ENCODE results near the gene IGF2BP3. TPM values are rescaled to one million over a fixed set of nuclear protein-coding genes. Genes with fewer than 3 reads are reported as not detected.

IGF2BP3 gene
- polyA plus RNA-seq, 4 donors, result 0.75 to 66.3 TPM; not detected in 2

- H3K4me1 ChIP-seq (ENCODE audit: control insufficient read depth in 3 of 3, insufficient read depth in 2 of 3, low read depth in 1 of 3, low read length in 2 of 3), result no peaks in the 10 kb centered on the region
- no peaks in the 10 kb centered on the region for H3K27me3 ChIP-seq (ENCODE audit: control insufficient read depth in 3 of 3, insufficient read depth in 3 of 3, low read length in 3 of 3)
- no peak overlapping the region for H3K4me3 ChIP-seq (ENCODE audit: low read depth in 1 of 3, low read length in 3 of 3)
- 92 to 98% (median 93%) methylated on average over 2 of the region's 2 CpGs for WGBS, 3 donors
- H3K27ac ChIP-seq (ENCODE audit: low read depth in 1 of 3, low read length in 2 of 3), result no peak overlapping the region
- no peaks in the 10 kb centered on the region for H3K36me3 ChIP-seq (ENCODE audit: control insufficient read depth in 3 of 3, insufficient read depth in 2 of 3, low read depth in 1 of 3, low read length in 3 of 3)
- DNase-seq, result no peak
- H3K9me3 ChIP-seq (ENCODE audit: control insufficient read depth in 2 of 2, insufficient read depth in 1 of 2, low read depth in 1 of 2, low read length in 1 of 2), result no peaks in the 10 kb centered on the region
- FAIRE-seq, result no peak
Observed at GRCh38 chr7:23284871-23285270, 185.4 kb downstream of the IGF2BP3 start.

DNA sequence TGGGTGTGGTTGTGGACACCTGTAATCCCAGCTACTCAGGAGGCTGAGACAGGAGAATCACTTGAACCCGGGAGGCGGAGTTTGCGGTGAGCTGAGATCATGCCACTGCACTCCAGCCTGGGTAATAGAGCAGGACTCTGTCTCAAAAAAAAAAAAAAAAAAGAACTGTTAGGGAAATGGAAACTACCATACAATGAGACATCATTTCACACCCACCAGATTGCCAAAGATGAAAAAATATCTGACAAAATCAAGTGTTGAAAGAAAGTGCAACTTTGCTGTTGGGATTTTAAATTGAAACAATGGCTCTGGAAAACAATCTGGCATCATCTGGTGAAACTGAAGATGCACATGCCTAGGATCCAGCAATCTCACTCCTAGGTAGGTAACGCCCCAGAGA, 187.2 kb downstream of the IGF2BP3 start:
- Histone ChIP-seq H3K36me3 (ENCODE audit: control insufficient read depth in 3 of 3, insufficient read depth in 2 of 3, low read depth in 1 of 3, low read length in 3 of 3) (no peaks in the 10 kb centered on the region), H3K4me1 (ENCODE audit: control insufficient read depth in 3 of 3, insufficient read depth in 2 of 3, low read depth in 1 of 3, low read length in 2 of 3) (no peaks in the 10 kb centered on the region), H3K9me3 (ENCODE audit: control insufficient read depth in 2 of 2, insufficient read depth in 1 of 2, low read depth in 1 of 2, low read length in 1 of 2) (no peaks in the 10 kb centered on the region), H3K4me3 (ENCODE audit: low read depth in 1 of 3, low read length in 3 of 3) (no peak overlapping the region), H3K27me3 (ENCODE audit: control insufficient read depth in 3 of 3, insufficient read depth in 3 of 3, low read length in 3 of 3) (no peaks in the 10 kb centered on the region), H3K27ac (ENCODE audit: low read depth in 1 of 3, low read length in 2 of 3) (no peak overlapping the region)
- 96 to 99% (median 97%) methylated on average over 4 of the region's 4 CpGs for WGBS, 3 donors
- DNase-seq, result no peak
- no peak for FAIRE-seq

GRCh38 chr7:23279819-23280525, 190.3 kb downstream of the IGF2BP3 start:
- Histone ChIP-seq H3K4me3 (ENCODE audit: low read depth in 1 of 3, low read length in 3 of 3) (no peak overlapping the region), H3K4me1 (ENCODE audit: control insufficient read depth in 3 of 3, insufficient read depth in 2 of 3, low read depth in 1 of 3, low read length in 2 of 3) (no peaks in the 10 kb centered on the region), H3K27ac (ENCODE audit: low read depth in 1 of 3, low read length in 2 of 3) (no peak overlapping the region), H3K36me3 (ENCODE audit: control insufficient read depth in 3 of 3, insufficient read depth in 2 of 3, low read depth in 1 of 3, low read length in 3 of 3) (no peaks in the 10 kb centered on the region), H3K27me3 (ENCODE audit: control insufficient read depth in 3 of 3, insufficient read depth in 3 of 3, low read length in 3 of 3) (no peaks in the 10 kb centered on the region), H3K9me3 (ENCODE audit: control insufficient read depth in 2 of 2, insufficient read depth in 1 of 2, low read depth in 1 of 2, low read length in 1 of 2) (no peaks in the 10 kb centered on the region)
- 82 to 90% (median 84%) methylated on average over 2 of the region's 2 CpGs for WGBS, 3 donors
- DNase-seq (no peak), FAIRE-seq (no peak)

DNA sequence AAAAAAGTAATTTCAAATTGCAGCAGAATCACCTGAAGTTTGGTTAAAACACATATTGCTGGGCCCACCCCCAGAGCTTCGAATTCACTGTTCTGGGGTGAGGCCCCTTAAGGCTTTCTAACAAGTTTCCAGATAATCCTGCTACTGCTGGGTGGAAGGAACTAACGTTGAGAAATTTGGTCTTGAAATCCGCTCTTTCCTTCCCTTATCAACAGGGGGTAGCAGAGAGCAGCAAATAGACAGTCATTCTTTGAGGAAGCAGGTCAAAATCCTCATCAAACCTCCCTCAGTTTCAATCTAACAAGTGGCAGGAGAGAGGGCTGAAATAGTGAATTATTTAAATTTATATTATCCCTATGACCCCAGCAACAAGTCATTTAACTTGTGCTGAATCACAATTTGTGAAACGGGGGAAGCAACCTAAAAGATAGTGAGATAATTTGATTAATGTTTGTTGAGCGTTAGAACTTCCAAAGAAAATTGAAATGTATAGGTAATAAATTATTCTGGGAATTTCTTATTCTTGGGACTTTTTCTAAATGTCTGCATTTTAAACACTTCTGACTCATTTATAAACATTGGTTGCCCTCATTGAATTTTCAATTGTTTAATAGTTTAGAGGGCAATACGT, 192.8 kb downstream of the IGF2BP3 start:
- peaks cover 0 to 3% (median 0%) of the 10 kb centered on the region in 3 donors for H3K4me1 ChIP-seq (ENCODE audit: control insufficient read depth in 3 of 3, insufficient read depth in 2 of 3, low read depth in 1 of 3, low read length in 2 of 3)
- H3K27ac ChIP-seq (ENCODE audit: low read depth in 1 of 3, low read length in 2 of 3), result no peak overlapping the region
- FAIRE-seq (no peak), DNase-seq (peak; percentile 76 to 77)
- no peaks in the 10 kb centered on the region for H3K36me3 ChIP-seq (ENCODE audit: control insufficient read depth in 3 of 3, insufficient read depth in 2 of 3, low read depth in 1 of 3, low read length in 3 of 3)
- no peaks in the 10 kb centered on the region for H3K9me3 ChIP-seq (ENCODE audit: control insufficient read depth in 2 of 2, insufficient read depth in 1 of 2, low read depth in 1 of 2, low read length in 1 of 2)
- no peaks in the 10 kb centered on the region for H3K27me3 ChIP-seq (ENCODE audit: control insufficient read depth in 3 of 3, insufficient read depth in 3 of 3, low read length in 3 of 3)
- H3K4me3 ChIP-seq (ENCODE audit: low read depth in 1 of 3, low read length in 3 of 3), result no peak overlapping the region
- 31 to 33% (median 33%) methylated on average over 6 of the region's 6 CpGs for WGBS, 3 donors

GRCh38 chr7:23276947-23277346, 193.3 kb downstream of the IGF2BP3 start:
- FAIRE-seq, result no peak
- peaks cover 0 to 3% (median 0%) of the 10 kb centered on the region in 3 donors for H3K4me1 ChIP-seq (ENCODE audit: control insufficient read depth in 3 of 3, insufficient read depth in 2 of 3, low read depth in 1 of 3, low read length in 2 of 3)

GRCh38 chr7:23276376-23276775, 193.9 kb downstream of the IGF2BP3 start:
- FAIRE-seq (no peak), DNase-seq (no peak)
- no peaks in the 10 kb centered on the region for H3K9me3 ChIP-seq (ENCODE audit: control insufficient read depth in 2 of 2, insufficient read depth in 1 of 2, low read depth in 1 of 2, low read length in 1 of 2)
- H3K4me3 ChIP-seq (ENCODE audit: low read depth in 1 of 3, low read length in 3 of 3), result no peak overlapping the region
- no peaks in the 10 kb centered on the region for H3K27me3 ChIP-seq (ENCODE audit: control insufficient read depth in 3 of 3, insufficient read depth in 3 of 3, low read length in 3 of 3)
- 67 to 74% (median 72%) methylated on average over 5 of the region's 5 CpGs for WGBS, 3 donors
- H3K4me1 ChIP-seq (ENCODE audit: control insufficient read depth in 3 of 3, insufficient read depth in 2 of 3, low read depth in 1 of 3, low read length in 2 of 3), result peaks cover 0 to 3% (median 0%) of the 10 kb centered on the region in 3 donors
- no peaks in the 10 kb centered on the region for H3K36me3 ChIP-seq (ENCODE audit: control insufficient read depth in 3 of 3, insufficient read depth in 2 of 3, low read depth in 1 of 3, low read length in 3 of 3)
- H3K27ac ChIP-seq (ENCODE audit: low read depth in 1 of 3, low read length in 2 of 3), result no peak overlapping the region

More at GRCh38 chr7:23276947-23277346, 193.3 kb downstream of the IGF2BP3 start:
- WGBS, 3 donors, result 78 to 85% (median 85%) methylated on average over 3 of the region's 3 CpGs
- DNase-seq, result no peak
- H3K9me3 ChIP-seq (ENCODE audit: control insufficient read depth in 2 of 2, insufficient read depth in 1 of 2, low read depth in 1 of 2, low read length in 1 of 2), result no peaks in the 10 kb centered on the region
- H3K27ac ChIP-seq (ENCODE audit: low read depth in 1 of 3, low read length in 2 of 3), result no peak overlapping the region
- no peaks in the 10 kb centered on the region for H3K36me3 ChIP-seq (ENCODE audit: control insufficient read depth in 3 of 3, insufficient read depth in 2 of 3, low read depth in 1 of 3, low read length in 3 of 3)
- H3K27me3 ChIP-seq (ENCODE audit: control insufficient read depth in 3 of 3, insufficient read depth in 3 of 3, low read length in 3 of 3), result no peaks in the 10 kb centered on the region
- H3K4me3 ChIP-seq (ENCODE audit: low read depth in 1 of 3, low read length in 3 of 3), result no peak overlapping the region

DNA sequence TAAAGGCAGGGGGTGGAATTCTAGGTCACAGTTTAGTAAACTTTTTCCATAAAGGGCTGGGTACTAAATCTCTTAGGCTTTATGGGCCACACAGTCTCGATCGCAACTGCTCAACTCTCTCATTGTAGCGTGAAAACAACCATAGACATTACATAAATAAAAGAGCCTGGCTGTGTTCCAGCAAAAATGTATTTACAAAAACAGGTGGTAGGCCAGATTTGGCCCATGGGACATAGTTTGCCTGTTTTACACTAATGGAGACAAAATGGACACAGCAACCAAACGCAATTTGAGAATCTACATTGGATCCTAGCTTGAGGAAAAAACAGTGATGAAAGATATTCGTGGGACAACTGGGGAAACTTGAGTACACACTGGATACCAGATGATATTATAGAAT, 194.4 kb downstream of the IGF2BP3 start:
- Histone ChIP-seq H3K4me3 (ENCODE audit: low read depth in 1 of 3, low read length in 3 of 3) (no peak overlapping the region), H3K9me3 (ENCODE audit: control insufficient read depth in 2 of 2, insufficient read depth in 1 of 2, low read depth in 1 of 2, low read length in 1 of 2) (no peaks in the 10 kb centered on the region), H3K27me3 (ENCODE audit: control insufficient read depth in 3 of 3, insufficient read depth in 3 of 3, low read length in 3 of 3) (no peaks in the 10 kb centered on the region), H3K36me3 (ENCODE audit: control insufficient read depth in 3 of 3, insufficient read depth in 2 of 3, low read depth in 1 of 3, low read length in 3 of 3) (no peaks in the 10 kb centered on the region), H3K4me1 (ENCODE audit: control insufficient read depth in 3 of 3, insufficient read depth in 2 of 3, low read depth in 1 of 3, low read length in 2 of 3) (peaks cover 0 to 3% (median 0%) of the 10 kb centered on the region in 3 donors), H3K27ac (ENCODE audit: low read depth in 1 of 3, low read length in 2 of 3) (no peak overlapping the region)
- WGBS, 3 donors, result 78 to 87% (median 81%) methylated on average over 5 of the region's 5 CpGs
- DNase-seq, result no peak
- no peak for FAIRE-seq

DNA sequence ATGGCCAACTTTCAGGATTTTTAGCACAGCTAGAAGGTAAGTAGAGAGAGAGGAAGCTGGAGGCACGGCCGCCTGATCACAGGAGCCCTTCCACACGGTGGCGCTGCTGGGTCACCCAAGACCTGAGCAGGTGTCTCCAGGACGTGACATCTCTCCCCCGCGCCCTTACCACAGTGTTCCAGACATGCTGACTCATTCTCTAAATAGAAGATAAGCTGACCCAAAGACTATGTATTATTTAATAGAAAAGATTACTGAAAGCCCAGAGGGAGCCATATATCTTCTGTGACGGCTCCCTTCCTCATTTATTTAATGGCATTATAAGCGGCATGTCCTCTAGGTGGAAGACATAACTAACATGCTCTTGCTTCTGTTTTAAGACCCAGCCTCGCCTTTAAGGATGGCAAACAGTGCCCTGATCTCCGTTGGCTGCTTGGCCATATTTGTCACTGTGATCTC, 197.1 kb downstream of the IGF2BP3 start:
- Histone ChIP-seq H3K36me3 (ENCODE audit: control insufficient read depth in 3 of 3, insufficient read depth in 2 of 3, low read depth in 1 of 3, low read length in 3 of 3) (no peaks in the 10 kb centered on the region), H3K27ac (ENCODE audit: low read depth in 1 of 3, low read length in 2 of 3) (peak overlapping the region in 1 of 3 donors; percentile 62), H3K4me1 (ENCODE audit: control insufficient read depth in 3 of 3, insufficient read depth in 2 of 3, low read depth in 1 of 3, low read length in 2 of 3) (peaks cover 0 to 3% (median 0%) of the 10 kb centered on the region in 3 donors), H3K4me3 (ENCODE audit: low read depth in 1 of 3, low read length in 3 of 3) (no peak overlapping the region), H3K9me3 (ENCODE audit: control insufficient read depth in 2 of 2, insufficient read depth in 1 of 2, low read depth in 1 of 2, low read length in 1 of 2) (no peaks in the 10 kb centered on the region), H3K27me3 (ENCODE audit: control insufficient read depth in 3 of 3, insufficient read depth in 3 of 3, low read length in 3 of 3) (no peaks in the 10 kb centered on the region)
- DNase-seq (peak; percentile 96 to 98), FAIRE-seq (no peak)
- 2 to 11% (median 4%) methylated on average over 11 of the region's 11 CpGs for WGBS, 3 donors

Data from small intestine (tissue), 7 donors.